ENCODE results near the gene SDHC.
"Not testable (repeated sequence)": the region's sequence is repeated elsewhere in the genome, so short reads cannot be mapped to it uniquely, and the experiment has no call there.

Gene SDHC

DNA sequence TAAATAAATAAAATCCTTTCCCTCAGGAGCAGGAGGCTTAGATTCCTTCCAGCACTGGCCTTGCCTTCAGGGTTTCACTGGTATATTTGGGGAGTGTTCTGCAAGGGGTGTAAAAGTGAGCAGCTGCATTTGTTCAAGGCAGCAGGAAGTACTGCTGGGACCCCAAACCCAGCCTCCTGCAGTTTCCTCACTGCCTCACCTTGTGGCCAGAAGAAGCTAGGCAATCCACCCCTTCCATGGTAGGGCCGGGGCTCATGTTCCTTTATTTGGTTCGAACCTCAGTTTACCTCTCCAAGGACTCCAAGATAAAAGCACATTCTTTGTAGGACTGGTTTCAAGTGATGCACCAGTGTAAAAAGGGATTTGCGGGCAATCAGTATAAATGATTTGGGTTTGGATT is 74.5 kb downstream of the SDHC start:
- no peak for DNase-seq (ENCODE audit: low spot score)

DNA sequence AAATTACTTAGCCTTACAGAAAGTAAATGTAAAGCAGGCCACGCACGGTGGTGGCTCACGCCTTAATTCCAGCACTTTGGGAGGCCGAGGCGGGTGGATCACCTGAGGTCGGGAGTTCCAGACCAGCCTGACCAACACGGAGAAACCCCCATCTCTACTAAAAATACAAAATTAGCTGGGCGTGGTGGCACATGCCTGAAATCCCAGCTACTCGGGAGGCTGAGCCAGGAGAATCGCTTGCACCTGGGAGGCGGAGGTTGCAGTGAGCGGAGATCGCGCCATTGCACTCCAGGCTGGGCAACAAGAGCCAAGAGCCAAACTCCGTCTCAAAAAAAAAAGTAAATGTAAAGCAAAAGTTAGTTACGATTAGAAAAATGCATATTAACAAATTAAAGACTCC is 75.0 kb downstream of the SDHC start:
- not testable (repeated sequence) for DNase-seq (ENCODE audit: low spot score)

DNA sequence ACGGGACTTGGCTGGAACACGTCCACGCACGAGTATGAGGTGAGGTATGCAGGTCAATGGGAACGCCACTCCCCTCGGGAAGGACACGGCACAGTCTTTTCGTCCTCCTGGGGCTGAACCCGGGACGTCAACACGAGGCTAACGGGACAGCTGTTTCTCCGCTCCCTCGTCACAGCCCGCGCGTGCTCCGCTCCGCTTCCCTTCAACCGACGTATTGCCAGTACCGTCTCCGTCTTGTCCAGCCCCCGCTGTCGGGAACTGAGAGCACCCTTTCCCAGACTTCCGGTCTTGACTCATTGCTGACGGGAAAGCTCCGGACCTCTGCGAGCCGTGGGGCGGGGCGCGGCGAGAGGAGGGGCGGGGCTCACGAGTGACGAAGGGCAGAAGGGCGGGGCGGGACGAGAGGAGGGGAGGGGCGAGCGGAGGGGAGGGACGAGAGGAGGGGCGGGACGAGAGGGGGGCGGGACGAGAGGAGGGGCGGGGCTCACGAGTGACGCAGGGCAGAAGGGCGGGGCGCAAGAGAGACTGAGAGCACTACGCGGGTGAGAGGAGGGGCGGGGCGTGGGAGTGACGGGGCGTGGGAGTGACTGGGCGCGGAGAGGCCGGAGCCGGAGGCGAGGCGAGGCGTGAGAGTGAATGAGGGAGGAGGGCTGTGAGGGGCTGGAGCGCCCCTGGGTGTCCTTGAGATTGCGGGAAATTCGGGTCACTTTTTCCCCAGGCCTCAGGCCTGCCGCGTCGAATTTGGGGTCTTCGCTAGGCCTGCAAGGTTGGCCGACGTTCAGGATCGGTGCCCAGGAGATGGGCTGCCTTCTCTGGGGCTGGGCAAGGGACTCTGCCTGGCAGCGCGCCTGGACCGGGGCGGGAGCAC is 75.7 kb downstream of the SDHC start:
- peak; percentile 97 for DNase-seq (ENCODE audit: low spot score)

DNA sequence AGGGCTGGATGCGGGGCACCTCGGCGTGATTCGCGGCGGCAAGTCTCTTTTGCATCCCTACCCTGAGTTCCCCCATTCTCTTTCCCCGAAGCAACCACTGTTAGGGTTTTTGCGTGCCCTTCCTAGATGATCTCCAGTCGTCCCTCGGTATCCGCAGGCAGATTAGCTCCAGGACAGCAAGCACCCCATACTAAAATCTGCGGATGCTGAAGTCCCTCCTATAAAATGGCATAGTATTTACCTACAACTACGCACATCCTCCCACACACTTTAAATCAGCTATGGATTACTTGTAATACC is 76.3 kb downstream of the SDHC start:
- no peak for DNase-seq (ENCODE audit: low spot score)

DNA sequence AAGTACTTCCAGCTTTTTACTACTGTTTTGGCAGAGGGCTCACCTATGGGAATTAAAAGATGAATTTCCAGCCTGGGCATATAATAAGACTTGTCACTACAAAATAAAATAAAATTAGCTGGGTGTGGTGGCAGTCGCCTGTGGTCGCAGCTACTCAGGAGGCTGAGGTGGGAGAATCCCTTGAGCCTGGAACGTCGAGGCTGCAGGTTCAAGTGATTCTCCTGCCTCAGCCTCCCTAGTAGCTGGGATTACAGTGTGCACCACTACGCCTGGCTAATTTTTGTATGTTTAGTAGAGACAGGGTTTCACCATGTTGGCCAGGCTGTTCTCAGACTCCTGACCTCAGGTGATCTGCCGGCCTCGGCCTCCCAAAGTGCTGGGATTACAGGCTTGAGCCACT is 77.0 kb downstream of the SDHC start:
- DNase-seq (ENCODE audit: low spot score) = not testable (repeated sequence)

DNA sequence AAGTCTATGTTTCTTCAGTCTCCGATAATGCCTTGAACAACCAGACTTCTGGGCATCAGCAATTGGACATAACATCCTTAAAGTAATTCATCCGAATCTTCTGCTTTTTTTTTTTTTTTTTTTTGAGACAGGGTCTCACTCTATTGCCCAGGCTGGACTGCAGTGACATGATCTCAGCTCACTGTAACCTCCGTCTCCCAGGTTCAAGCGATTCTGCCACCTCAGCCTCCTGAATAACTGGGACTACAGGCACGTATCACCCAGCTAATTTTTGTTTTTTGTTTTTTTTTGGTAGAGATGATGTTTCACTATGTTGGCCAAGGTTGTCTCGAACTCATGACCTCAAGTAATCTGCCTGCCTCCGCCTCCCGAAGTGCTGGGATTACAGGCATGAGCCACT is 77.4 kb downstream of the SDHC start:
- no peak for DNase-seq (ENCODE audit: low spot score)

DNA sequence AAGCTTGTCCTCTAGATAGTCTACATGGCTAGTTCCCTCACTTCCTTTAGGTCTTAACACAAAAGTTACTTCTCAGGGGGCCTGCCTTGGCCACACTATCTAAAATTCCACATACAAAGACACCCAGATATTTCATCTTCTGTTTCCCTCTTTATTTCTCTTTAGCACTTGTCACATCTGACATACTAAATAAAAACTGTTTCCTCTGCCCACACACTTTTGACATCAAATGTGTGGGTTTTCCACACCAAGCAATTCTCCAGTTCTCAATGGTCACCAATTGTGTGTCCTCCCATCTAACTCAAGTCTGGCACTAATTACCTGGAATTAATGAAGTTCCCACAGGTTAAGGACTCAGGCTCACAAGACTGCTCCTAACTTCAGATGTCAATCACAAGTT is 79.0 kb downstream of the SDHC start:
- no peak for DNase-seq (ENCODE audit: low spot score)

DNA sequence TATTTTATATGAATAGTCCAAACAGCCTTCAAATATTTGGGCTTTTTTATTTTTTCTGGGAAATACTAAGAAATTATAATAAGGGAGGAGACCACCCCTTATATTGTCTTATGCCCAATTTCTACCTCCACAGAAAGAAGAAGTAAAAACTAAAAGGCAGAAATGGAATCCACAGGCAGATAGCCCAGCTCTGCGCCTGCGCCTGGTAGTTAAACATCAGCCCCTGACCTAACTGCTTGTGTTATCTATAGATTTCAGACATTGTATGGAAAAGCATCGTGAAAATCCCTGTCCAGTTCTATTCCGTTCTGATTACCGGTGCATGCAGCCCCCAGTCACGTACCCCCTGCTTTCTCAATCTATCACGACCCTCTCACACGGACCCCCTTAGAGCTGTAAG is 82.9 kb downstream of the SDHC start:
- DNase-seq (ENCODE audit: low spot score) = not testable (repeated sequence)

DNA sequence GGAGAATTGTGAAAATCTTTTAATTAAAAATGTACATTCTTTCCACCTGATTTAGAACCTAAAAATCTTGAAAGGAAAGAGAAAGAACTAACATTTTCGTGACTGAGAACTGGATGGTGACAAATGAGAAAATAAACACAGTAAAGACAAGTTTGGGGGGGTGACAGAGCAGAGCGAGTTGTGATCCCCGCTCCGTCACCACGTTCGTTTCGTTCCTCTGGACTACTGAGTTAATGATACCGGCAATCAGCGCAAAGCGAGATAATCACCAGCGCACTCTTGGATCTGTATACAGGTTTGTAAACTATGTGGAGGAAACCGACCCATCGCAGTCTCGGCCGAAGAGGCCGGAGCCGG is 84.7 kb downstream of the SDHC start:
- no peak for DNase-seq (ENCODE audit: low spot score)

DNA sequence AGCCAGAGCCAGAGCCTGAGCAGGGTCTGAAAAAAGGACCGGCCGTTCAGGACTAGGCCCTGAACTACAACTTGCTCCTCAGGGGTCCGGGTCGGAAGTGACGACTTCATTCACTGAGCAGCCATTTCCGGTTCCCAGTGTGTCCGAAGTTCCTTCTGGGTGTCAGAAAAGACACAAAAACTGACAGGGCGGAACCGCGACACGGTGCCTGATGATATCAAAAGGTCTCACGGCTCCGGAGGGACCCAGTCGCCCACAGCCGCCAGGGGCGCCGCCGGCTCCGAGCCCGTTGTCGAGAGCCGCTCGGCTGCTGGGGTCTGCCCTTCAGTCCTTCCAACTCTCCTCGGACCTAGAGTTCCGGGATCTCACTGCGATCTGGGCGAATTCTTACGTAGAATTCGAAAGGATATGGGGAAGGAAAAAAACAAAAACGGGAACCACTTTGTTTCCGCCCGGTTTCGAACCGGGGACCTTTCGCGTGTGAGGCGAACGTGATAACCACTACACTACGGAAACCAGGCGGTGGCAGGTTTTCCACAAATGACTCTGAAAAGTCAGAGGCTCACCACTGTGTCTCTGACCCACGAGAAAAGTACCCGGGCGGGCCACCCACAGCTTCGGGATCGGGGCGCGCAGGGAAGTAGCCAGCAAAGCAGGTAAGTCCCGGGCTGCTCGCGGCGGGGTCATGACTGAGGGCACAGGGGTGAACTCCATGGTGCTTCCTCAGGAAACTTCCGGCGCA is 85.2 kb downstream of the SDHC start:
- peak; percentile 88 for DNase-seq (ENCODE audit: low spot score)

DNA sequence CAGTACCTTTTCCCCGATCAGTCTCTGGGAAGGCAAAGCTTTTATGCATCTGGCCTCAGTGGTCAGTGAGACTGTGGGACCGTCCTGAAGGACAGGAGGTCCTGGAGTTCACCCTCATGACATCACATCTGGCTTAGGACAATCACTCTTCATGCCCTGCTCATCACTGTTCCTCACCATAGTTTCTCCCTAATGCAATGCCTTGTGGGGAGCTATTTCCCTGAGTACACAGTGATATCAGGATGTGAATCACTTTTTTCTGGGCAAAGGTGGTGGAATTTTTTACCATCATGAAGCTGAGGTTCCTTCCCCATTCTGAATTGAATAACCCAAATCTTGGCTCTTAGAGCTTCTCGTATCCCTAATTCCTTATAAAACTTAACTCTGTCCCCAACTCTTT is 88.3 kb downstream of the SDHC start:
- no peak for DNase-seq (ENCODE audit: low spot score)

DNA sequence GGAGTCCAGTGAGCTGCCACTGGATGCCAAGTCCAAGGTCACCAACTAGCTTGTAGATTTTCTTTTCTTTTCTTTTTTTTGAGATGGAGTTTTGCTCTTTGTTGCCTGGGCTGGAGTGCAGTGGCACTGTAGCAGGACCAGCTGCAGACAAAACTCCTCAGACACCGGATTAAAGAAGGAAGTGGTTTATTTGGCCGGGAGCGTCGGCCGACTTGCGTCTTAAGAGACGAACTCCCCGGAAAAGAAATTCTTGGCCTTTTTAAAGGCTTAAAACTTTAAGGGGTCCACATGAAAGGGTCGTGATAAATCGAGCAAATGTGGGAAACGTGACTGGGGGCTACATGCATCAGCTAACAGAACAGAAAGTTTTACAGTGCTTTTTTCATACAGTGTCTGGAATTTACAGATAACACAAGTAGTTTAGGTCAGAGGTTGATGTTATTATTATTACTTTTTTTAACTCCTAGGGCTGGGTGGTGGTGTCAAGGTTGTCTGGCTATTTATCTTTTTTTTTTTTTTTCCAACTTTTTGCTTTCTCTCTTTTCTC is 89.9 kb downstream of the SDHC start:
- DNase-seq (ENCODE audit: low spot score) = no peak

DNA sequence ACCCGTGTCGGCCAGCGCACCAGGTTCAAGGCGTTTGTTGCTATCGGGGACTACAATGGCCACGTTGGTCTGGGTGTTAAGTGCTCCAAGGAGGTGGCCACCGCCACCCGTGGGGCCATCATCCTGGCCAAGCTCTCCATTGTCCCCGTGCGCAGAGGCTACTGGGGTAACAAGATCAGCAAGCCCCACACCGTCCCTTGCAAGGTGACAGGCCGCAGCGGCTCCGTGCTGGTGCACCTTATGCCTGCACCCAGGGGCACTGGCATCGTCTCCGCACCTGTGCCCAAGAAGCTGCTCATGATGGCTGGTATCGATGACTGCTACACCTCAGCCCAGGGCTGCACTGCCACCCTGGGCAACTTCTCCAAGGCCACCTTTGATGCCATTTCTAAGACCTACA is 92.4 kb downstream of the SDHC start:
- not testable (repeated sequence) for DNase-seq (ENCODE audit: low spot score)

DNA sequence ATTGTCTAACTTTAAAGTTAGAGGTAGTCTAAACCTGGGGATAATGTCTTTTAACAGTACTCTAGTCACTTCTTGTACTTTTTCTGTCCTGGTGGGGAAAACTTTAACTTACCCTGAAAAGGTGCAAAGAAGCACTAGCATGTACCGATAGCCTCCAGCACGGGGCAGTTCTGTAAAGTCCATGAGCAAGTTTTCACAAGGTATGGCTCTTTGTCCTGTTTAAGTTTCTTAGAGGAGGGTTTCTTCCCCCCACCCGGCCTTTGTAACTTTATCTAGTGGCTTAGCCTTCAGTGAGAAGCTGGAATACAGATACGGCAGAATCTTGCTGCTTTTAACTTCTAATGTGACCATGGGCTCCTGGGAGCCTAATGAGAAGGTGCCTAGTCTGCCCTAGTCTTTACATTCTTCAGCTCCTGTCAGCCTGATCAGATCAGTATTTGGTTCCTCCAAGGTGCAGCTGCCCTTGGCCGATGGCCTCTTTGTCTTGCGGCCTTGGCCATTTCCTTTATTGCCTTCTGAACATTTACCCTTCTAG is 93.3 kb downstream of the SDHC start:
- DNase-seq (ENCODE audit: low spot score) = no peak

DNA sequence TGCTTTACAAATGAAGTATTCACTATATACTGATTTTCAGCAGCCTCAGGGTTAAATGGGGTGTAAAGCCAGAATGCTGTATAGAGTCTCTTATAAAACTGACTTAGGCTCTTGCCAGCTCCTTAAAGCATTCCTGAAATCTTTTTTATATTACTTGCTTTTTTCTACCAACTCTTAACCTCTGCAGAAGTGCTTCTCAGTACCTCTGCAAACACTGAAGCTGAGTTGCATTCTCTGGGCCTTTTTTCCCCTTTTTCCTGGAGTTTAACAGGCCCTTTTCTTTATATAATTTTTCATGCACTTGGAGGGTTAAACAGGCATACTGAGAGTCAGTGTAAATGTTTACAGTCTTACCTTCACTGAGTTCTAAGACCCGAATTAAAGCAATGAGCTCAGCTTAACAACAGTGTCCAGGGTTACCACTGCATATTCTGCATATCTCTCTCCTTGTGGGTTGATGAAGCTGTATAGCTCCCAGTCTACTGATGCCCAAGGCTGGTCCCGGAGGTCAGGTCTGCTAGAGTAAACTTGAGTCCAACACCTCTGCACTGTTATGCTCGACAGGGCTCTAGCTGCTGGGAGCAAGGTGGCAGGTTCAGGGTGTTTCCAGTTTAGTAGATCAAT is 94.4 kb downstream of the SDHC start:
- no peak for DNase-seq (ENCODE audit: low spot score)

DNA sequence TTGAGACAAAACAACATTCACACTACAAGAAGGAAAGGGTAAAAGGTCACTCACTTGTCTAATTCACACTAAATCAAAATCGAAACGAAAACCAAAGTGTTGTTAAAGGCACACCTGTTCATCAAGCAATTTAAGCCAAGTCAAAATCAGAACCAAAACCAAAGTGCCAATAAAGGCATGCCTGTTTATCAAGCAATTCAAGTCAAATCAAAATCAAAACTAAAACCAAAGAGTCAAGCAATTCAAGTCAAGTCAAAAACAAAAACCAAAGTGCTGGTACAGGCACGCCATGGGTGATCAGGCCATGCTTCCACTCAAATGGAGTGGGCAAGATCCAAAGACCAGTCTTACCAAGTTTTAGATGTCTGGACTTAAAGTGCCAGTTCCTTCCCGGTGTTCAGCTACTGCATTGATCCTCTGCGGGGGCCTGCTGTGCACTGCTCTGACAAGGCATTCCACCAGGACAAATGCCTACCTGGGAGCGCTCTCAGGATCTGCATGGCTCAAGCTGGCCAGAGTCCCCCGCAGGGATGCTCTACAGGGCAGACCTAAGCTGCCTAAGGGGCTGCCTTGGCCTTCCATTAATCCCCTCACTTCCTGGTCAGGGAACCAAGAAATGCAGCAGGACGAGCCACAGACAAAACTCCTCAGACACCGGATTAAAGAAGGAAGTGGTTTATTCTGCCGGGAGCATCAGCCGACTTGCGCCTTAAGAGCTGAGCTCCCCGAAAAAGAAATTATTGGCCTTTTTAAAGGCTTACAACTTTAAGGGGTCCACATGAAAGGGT is 95.9 kb downstream of the SDHC start:
- not testable (repeated sequence) for DNase-seq (ENCODE audit: low spot score)

DNA sequence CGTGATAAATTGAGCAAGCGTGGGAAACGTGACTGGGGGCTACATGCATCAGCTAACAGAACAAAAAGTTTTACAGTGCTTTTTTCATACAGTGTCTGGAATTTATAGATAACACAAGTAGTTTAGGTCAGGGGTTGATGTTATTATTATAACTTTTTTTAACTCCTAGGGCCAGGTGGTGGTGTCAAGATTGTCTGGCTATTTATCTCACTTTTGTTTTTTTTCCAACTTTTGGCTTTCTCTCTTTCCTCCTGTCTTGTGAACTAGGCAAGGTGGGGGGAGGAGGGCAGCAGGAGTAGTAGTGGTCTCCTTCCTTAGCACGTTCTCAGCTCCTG is 96.4 kb downstream of the SDHC start:
- DNase-seq (ENCODE audit: low spot score) = not testable (repeated sequence)
